GM23338 (cell line): ENCODE data around the gene ATG9A. TPM values are rescaled to one million over a fixed set of nuclear protein-coding genes. Genes with fewer than 3 reads are reported as not detected.

Experiments used
- ATAC-seq: fragments of 200-7000 bp; cut with Tn5 transposase; 3 replicates; pipeline ENCODE4 v1.9.1; 2020
- DNase-seq: peaks from one replicate; pipeline ENCODE4 v3.0.0-alpha.2; 2015; ENCODE audit warnings: low spot score
- H2AFZ ChIP-seq: fragments of 200-600 bp; sonication (generic); 2 replicates; pipeline ENCODE4 v1.8.0; 2016; ENCODE audit warnings: antibody characterized with exemption, mild to moderate bottlenecking, moderate library complexity
- H3F3A ChIP-seq: fragments of 200-600 bp; sonication (generic); replicated peaks from 2 replicates; pipeline ENCODE4 v1.8.0; 2017; ENCODE audit warnings: antibody characterized with exemption, mixed run types, low read depth
- H3K27ac ChIP-seq: fragments of 200-600 bp; sonication (generic); 2 replicates; pipeline ENCODE4 v1.6.1; 2016; ENCODE audit warnings: low read depth
- H3K27me3 ChIP-seq: fragments of 200-600 bp; sonication (generic); 2 replicates; pipeline ENCODE4 v1.8.0; 2016; ENCODE audit warnings: mild to moderate bottlenecking, mixed run types, moderate library complexity; ENCODE audit not compliant: insufficient read depth
- H3K36me3 ChIP-seq: fragments of 200-600 bp; sonication (generic); 2 replicates; pipeline ENCODE4 v1.8.0; 2016; ENCODE audit warnings: mild to moderate bottlenecking; ENCODE audit not compliant: insufficient read depth
- H3K4me1 ChIP-seq: fragments of 200-600 bp; sonication (generic); 2 replicates; pipeline ENCODE4 v1.8.0; 2016; ENCODE audit warnings: mild to moderate bottlenecking, moderate library complexity; ENCODE audit not compliant: insufficient read depth
- H3K4me2 ChIP-seq: fragments of 200-600 bp; sonication (generic); 2 replicates; pipeline ENCODE4 v1.7.1; 2017; ENCODE audit warnings: mixed run types
- H3K4me3 ChIP-seq: fragments of 200-600 bp; sonication (generic); 2 replicates; pipeline ENCODE4 v1.6.1; 2016; ENCODE audit warnings: mixed run types
- H3K79me2 ChIP-seq: fragments of 200-600 bp; sonication (generic); replicated peaks from 2 replicates; pipeline ENCODE4 v1.8.0; 2017; ENCODE audit warnings: mild to moderate bottlenecking; ENCODE audit not compliant: insufficient read depth
- H3K9me2 ChIP-seq: fragments of 200-600 bp; sonication (generic); 2 replicates; pipeline ENCODE4 v1.8.0; 2017; ENCODE audit not compliant: insufficient read depth
- H4K20me1 ChIP-seq: fragments of 200-600 bp; sonication (generic); replicated peaks from 2 replicates; pipeline ENCODE4 v1.8.0; 2017; ENCODE audit warnings: mild to moderate bottlenecking; ENCODE audit not compliant: insufficient read depth
- H3K27ac Mint-ChIP-seq: 2 replicates; pipeline ENCODE4 v1.8.0; 2020; ENCODE audit warnings: inconsistent platforms, mild to moderate bottlenecking, moderate library complexity, mixed read lengths
- H3K27me3 Mint-ChIP-seq: 3 replicates; pipeline ENCODE4 v1.8.0; 2022; ENCODE audit warnings: low read depth, mild to moderate bottlenecking, moderate library complexity, mixed read lengths, inconsistent platforms; ENCODE audit not compliant: insufficient read depth, poor library complexity
- H3K36me3 Mint-ChIP-seq: 3 replicates; pipeline ENCODE4 v1.8.0; 2021; ENCODE audit warnings: low read depth, mild to moderate bottlenecking, inconsistent platforms, moderate library complexity, mixed read lengths
- H3K4me1 Mint-ChIP-seq: 3 replicates; pipeline ENCODE4 v1.8.0; 2020; ENCODE audit warnings: mild to moderate bottlenecking, inconsistent platforms, mixed read lengths
- H3K4me3 Mint-ChIP-seq: 3 replicates; pipeline ENCODE4 v1.8.0; 2021; ENCODE audit warnings: moderate library complexity, mild to moderate bottlenecking, inconsistent platforms, mixed read lengths
- H3K9me3 Mint-ChIP-seq: 3 replicates; pipeline ENCODE4 v1.8.0; 2020; ENCODE audit warnings: moderate library complexity, mild to moderate bottlenecking, inconsistent platforms, mixed read lengths
- CREB1 ChIP-seq: fragments of 250-450 bp; sonication (Bioruptor Pico); IDR thresholded peaks from 2 replicates; pipeline ENCODE4 v1.5.0; 2020; ENCODE audit warnings: low read depth, mild to moderate bottlenecking, moderate library complexity
- EZH2 ChIP-seq: fragments of 200-600 bp; sonication (generic); IDR thresholded peaks from one replicate; pipeline ENCODE4 v1.8.0; 2017; ENCODE audit warnings: antibody characterized with exemption, mild to moderate bottlenecking, low read depth; ENCODE audit not compliant: unreplicated experiment
- EZH2phosphoT487 ChIP-seq: fragments of 200-600 bp; sonication (generic); IDR thresholded peaks from one replicate; pipeline ENCODE4 v1.8.1; 2018; ENCODE audit warnings: antibody characterized with exemption; ENCODE audit not compliant: unreplicated experiment
- NANOG ChIP-seq: IDR thresholded peaks from 2 replicates; pipeline ENCODE4 v1.6.1; 2016; ENCODE audit warnings: antibody characterized with exemption, borderline replicate concordance
- POLR2AphosphoS5 ChIP-seq: IDR thresholded peaks from 2 replicates; pipeline ENCODE4 v1.6.1; 2016; ENCODE audit warnings: antibody characterized with exemption, low read depth
- STAT1 ChIP-seq: IDR thresholded peaks from one replicate; pipeline ENCODE4 v1.6.1; 2016; ENCODE audit warnings: antibody characterized with exemption; ENCODE audit not compliant: unreplicated experiment
- ZNF114 ChIP-seq: fragments of 250-450 bp; sonication (Bioruptor Pico); IDR thresholded peaks from 2 replicates; pipeline ENCODE4 v1.5.0; 2020; ENCODE audit warnings: mild to moderate bottlenecking, moderate library complexity
- polyA plus RNA-seq: library from polyadenylated mRNA; unstranded; fragments of >200 nt; fragmentation: Nextera tagmentation; extraction: Ambion mirVana; gene quantifications from 2 replicates; pipeline ENCODE4 v1.2.1, GENCODE V29; 2016
- total RNA-seq: library from RNA; depleted of rRNA; stranded (reverse); fragments of >200 nt; shearing (Covaris generic); gene quantifications from 2 replicates; pipeline ENCODE4 v1.2.3, GENCODE V29; 2014
- TF ChIP-seq, protein P1 (sequence below): fragments of 250-450 bp; sonication (Bioruptor Pico); IDR thresholded peaks from 2 replicates; pipeline ENCODE4 v1.5.0; 2020; ENCODE audit warnings: mild to moderate bottlenecking, moderate library complexity
- TF ChIP-seq, protein P2 (sequence below), 2 experiments: fragments of 200-600 bp in 1 of 2; sonication (generic) in 1 of 2; conservative IDR thresholded peaks; 2 replicates each; pipeline versions ENCODE4 v1.5.1 to v1.6.1; 2016 to 2017; ENCODE audit warnings: antibody characterized with exemption in 2 of 2, low read depth in 2 of 2, mild to moderate bottlenecking in 2 of 2, moderate library complexity in 1 of 2

The ATG9A gene
- total and polyA plus RNA-seq, 2 experiments from 2014 or later = 20.7 to 54.2 TPM

DNA sequence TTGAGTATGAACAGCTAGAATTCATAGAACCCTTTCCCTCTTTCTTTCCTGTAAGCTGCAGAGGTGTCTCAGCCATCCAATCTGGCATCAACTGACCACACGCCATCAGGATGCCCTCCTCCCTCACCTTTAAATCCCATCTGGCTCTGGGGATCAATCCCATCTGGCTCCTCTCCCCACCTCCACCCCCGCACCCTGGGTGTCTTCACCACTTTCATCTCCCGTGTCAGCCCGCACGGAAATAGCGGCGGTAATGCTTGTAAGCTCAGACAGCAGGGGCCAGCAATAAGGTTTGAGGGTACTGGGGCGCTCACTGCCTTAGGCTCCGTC is 23.1 kb upstream of the ATG9A start (continued):
- TF ChIP-seq, protein P1, sequence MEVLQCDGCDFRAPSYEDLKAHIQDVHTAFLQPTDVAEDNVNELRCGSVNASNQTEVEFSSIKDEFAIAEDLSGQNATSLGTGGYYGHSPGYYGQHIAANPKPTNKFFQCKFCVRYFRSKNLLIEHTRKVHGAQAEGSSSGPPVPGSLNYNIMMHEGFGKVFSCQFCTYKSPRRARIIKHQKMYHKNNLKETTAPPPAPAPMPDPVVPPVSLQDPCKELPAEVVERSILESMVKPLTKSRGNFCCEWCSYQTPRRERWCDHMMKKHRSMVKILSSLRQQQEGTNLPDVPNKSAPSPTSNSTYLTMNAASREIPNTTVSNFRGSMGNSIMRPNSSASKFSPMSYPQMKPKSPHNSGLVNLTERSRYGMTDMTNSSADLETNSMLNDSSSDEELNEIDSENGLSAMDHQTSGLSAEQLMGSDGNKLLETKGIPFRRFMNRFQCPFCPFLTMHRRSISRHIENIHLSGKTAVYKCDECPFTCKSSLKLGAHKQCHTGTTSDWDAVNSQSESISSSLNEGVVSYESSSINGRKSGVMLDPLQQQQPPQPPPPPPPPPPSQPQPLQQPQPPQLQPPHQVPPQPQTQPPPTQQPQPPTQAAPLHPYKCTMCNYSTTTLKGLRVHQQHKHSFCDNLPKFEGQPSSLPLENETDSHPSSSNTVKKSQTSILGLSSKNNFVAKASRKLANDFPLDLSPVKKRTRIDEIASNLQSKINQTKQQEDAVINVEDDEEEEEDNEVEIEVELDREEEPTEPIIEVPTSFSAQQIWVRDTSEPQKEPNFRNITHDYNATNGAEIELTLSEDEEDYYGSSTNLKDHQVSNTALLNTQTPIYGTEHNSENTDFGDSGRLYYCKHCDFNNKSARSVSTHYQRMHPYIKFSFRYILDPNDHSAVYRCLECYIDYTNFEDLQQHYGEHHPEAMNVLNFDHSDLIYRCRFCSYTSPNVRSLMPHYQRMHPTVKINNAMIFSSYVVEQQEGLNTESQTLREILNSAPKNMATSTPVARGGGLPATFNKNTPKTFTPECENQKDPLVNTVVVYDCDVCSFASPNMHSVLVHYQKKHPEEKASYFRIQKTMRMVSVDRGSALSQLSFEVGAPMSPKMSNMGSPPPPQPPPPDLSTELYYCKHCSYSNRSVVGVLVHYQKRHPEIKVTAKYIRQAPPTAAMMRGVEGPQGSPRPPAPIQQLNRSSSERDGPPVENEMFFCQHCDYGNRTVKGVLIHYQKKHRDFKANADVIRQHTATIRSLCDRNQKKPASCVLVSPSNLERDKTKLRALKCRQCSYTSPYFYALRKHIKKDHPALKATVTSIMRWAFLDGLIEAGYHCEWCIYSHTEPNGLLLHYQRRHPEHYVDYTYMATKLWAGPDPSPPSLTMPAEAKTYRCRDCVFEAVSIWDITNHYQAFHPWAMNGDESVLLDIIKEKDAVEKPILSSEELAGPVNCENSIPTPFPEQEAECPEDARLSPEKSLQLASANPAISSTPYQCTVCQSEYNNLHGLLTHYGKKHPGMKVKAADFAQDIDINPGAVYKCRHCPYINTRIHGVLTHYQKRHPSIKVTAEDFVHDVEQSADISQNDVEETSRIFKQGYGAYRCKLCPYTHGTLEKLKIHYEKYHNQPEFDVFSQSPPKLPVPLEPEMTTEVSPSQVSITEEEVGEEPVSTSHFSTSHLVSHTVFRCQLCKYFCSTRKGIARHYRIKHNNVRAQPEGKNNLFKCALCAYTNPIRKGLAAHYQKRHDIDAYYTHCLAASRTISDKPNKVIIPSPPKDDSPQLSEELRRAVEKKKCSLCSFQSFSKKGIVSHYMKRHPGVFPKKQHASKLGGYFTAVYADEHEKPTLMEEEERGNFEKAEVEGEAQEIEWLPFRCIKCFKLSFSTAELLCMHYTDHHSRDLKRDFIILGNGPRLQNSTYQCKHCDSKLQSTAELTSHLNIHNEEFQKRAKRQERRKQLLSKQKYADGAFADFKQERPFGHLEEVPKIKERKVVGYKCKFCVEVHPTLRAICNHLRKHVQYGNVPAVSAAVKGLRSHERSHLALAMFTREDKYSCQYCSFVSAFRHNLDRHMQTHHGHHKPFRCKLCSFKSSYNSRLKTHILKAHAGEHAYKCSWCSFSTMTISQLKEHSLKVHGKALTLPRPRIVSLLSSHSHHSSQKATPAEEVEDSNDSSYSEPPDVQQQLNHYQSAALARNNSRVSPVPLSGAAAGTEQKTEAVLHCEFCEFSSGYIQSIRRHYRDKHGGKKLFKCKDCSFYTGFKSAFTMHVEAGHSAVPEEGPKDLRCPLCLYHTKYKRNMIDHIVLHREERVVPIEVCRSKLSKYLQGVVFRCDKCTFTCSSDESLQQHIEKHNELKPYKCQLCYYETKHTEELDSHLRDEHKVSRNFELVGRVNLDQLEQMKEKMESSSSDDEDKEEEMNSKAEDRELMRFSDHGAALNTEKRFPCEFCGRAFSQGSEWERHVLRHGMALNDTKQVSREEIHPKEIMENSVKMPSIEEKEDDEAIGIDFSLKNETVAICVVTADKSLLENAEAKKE = no peak
- TF ChIP-seq CREB1 (no peak), EZH2 (no peak), STAT1 (no peak), POLR2AphosphoS5 (no peak), NANOG (no peak), EZH2phosphoT487 (no peak), ZNF114 (no peak)
- TF ChIP-seq, protein P2, sequence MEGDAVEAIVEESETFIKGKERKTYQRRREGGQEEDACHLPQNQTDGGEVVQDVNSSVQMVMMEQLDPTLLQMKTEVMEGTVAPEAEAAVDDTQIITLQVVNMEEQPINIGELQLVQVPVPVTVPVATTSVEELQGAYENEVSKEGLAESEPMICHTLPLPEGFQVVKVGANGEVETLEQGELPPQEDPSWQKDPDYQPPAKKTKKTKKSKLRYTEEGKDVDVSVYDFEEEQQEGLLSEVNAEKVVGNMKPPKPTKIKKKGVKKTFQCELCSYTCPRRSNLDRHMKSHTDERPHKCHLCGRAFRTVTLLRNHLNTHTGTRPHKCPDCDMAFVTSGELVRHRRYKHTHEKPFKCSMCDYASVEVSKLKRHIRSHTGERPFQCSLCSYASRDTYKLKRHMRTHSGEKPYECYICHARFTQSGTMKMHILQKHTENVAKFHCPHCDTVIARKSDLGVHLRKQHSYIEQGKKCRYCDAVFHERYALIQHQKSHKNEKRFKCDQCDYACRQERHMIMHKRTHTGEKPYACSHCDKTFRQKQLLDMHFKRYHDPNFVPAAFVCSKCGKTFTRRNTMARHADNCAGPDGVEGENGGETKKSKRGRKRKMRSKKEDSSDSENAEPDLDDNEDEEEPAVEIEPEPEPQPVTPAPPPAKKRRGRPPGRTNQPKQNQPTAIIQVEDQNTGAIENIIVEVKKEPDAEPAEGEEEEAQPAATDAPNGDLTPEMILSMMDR (conservative IDR thresholded peaks at IDR 0.05; ENCODE audit: low read depth in 2 of 2) = no peak

DNA sequence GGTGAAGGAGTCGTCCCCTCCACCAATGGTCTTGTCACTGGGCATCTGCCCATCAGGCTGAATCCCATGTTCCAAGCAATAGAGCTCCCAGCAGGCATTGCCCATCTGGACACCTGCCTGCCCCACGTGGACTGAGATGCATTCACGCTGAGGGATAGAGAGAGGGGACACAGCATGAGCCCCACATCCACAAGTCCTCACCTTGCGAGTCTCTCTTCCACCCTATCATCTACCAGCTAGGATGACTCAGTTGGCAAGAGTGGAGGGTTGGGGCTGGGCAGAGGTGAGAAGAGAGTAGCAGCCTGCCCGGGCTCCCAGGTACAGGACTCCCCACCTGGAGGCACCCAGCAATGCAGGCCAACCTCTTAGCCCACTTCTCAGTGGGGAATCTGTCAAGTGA is 22.6 kb upstream of the ATG9A start:
- Histone ChIP-seq H3K4me3 (peak overlapping the region; percentile 74), H3K27ac (no peak overlapping the region), H3K4me2 (peak overlapping the region; percentile 96), H3K79me2 (no peaks in the 10 kb centered on the region), H3K9me2 (no peaks in the 10 kb centered on the region), H4K20me1 (no peaks in the 10 kb centered on the region), H3F3A (no peaks in the 10 kb centered on the region; the same call in 1 of the 2 replicates), H3K4me1 (peaks cover 7% of the 10 kb centered on the region; the same call in 1 of the 2 replicates), H3K36me3 (peaks cover 3% of the 10 kb centered on the region; the same call in 1 of the 2 replicates), H2AFZ (no peak overlapping the region), H3K27me3 (peaks cover 47% of the 10 kb centered on the region)
- ATAC-seq (no peak), DNase-seq (no peak)
- Mint-ChIP-seq H3K4me1 (peaks cover 44% of the 10 kb centered on the region), H3K27ac (no peak overlapping the region), H3K4me3 (peak overlapping the region; percentile 85), H3K36me3 (peaks cover 41% of the 10 kb centered on the region), H3K27me3 (peaks cover 39% of the 10 kb centered on the region), H3K9me3 (no peaks in the 10 kb centered on the region)
- TF ChIP-seq CREB1 (no peak), STAT1 (no peak)
- TF ChIP-seq, protein P1 = no peak
